ENCODE measurements around the gene DIP2C. TPM values are rescaled to one million over a fixed set of nuclear protein-coding genes. Genes with fewer than 3 reads are reported as not detected.
"Not testable (repeated sequence)": the region's sequence is repeated elsewhere in the genome, so short reads cannot be mapped to it uniquely, and the experiment has no call there.

Gene DIP2C
- total RNA-seq, 1 donor from 2014 or later: 41.6 TPM

GRCh38 chr10:282294-283139, 407.0 kb downstream of the DIP2C start:
- FAIRE-seq: no peak
- no peak for DNase-seq (ENCODE audit: low spot score in 2 of 2)

DNA sequence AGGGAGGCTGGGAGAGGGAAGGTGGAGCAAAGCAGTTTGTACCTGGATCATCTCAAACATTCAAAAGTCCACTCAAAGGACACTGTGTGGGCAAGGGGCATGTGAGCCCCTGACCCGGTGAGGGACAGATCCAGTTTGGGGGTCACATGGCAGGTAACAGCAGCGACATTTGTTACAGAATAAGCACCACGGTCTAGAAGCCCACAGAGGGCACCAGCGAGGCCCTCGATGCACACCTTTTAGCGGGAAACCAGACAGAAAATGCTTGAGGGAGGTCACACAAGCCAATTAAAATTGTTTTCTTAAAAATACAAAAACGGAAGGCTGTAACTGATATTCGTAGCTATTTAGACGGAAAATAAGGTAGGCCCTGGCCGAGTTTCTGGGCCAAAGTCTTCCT, 409.8 kb downstream of the DIP2C start:
- DNase-seq (ENCODE audit: low spot score in 2 of 2) (no peak), FAIRE-seq (no peak)

- DNase-seq (ENCODE audit: low spot score in 2 of 2) (no peak), FAIRE-seq (no peak)
Observed at GRCh38 chr10:279232-279631, 410.2 kb downstream of the DIP2C start.

GRCh38 chr10:278707-279106, 410.8 kb downstream of the DIP2C start:
- DNase-seq (ENCODE audit: low spot score in 2 of 2): no peak
- no peak for FAIRE-seq

GRCh38 chr10:277963-278362, 411.5 kb downstream of the DIP2C start:
- DNase-seq (ENCODE audit: low spot score in 2 of 2): no peak
- FAIRE-seq: no peak

DNA sequence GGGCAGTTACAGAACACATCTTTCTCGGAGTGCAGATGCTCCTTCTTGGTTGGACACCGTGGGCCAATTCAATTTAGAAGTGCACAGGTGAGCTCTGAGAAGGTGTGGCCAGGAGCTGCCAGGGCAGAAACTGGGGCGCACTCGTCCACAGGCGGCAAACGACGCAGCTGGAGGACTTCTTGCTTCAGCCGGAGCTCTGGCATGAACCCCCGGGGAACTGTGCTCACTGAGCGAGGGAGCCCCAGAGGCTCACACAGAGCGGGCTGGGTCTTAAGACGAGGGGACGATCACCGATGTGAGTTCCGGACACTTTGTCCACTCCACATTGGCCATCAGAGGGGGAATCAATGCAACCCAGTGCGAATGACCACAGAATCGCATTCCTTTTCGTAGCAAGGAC, 413.8 kb downstream of the DIP2C start:
- DNase-seq (ENCODE audit: low spot score in 2 of 2): no peak
- no peak for FAIRE-seq

DNA sequence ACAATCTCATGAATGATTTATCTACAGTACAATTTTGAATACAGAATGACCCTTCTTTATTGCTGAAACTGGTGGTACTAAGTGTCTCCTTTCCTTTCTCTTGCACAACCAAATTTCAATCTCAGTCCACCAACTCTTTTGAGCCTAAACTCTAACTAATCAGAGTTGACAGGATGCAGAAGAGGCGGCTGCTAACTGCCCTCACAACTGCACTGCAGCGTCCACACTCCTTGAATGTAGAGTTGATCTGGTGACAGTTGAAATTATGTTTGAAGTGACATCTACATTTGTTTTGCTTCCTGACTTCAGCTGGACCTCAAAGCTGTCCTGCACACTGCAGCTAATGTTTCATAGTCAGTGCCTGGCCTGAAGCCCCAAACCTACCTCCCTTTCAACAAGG, 414.6 kb downstream of the DIP2C start:
- FAIRE-seq: no peak
- DNase-seq (ENCODE audit: low spot score in 2 of 2): no peak

GRCh38 chr10:273088-273487, 416.4 kb downstream of the DIP2C start:
- DNase-seq (ENCODE audit: low spot score in 2 of 2) (no peak), FAIRE-seq (no peak)

DNA sequence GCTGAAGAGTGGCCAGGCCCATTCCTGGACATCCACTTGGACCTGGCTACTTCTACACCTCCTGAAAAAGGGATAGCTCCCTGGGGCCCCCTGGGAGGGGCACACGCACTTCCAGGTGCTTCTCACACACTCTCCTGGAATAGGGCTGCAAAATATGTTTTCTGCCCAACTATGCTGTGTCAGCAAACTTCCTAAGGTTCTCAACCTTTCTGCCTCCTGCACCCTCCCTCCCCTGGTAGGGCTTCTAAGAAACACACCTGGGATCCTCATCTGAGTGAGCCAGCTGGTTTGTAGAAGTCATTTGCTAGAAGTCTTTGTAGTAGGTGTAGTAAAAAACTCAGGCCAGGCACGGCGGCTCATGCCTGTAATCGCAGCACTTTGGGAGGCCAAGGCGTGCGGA, 417.7 kb downstream of the DIP2C start:
- FAIRE-seq (no peak), DNase-seq (ENCODE audit: low spot score in 2 of 2) (no peak)

DNA sequence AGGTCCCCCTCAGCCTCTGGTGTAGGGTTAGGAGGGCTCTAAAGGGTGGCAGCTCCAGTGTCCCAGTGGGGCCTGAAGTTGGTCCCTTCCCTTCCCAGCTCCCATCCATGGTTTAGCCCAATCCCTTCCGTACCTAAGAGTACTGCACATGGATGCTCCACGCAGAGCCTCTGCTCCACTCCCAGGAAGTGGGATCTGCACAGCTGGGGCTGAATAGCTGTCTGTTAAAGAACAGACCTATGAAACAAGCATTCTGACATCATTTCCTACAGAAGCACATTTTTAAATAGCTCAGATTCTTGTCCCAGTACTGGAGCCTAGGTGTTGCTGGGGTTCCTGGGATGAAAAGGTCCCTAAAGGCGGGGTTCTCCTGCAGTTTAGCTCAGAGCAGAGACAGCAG, 418.3 kb downstream of the DIP2C start:
- DNase-seq (ENCODE audit: low spot score in 2 of 2) (no peak), FAIRE-seq (no peak)

DNA sequence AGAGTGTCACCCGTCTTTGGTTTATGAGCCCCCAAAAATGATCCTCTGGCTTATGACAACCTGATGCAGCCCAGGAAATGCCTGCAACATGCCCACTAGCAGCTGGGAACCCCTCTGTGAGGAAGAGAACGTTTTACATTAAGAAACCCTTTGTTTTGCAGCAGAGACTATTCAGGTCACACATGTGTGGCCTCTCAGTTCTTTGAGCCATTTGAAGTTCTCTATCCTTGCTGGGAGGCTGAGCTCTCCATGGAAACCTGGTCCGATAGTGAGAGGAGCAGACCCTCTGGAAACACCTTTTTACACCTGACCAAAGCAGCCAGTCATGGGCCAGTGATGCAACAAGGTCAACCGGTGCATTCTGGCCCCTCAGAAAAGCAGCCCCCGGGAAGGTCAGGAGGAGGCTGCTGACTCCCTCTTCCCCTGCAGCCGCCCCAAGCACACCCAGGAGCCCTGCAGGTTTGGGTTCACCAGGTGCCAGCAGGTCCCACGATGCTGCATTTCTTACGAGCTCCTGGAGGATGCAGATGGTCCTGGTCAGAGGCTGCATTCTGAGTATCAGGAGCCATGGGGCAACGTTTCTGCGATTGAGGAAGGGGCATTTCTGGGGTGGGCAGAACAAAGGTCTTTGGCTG, 419.9 kb downstream of the DIP2C start:
- FAIRE-seq: no peak
- no peak for DNase-seq (ENCODE audit: low spot score in 2 of 2)

DNA sequence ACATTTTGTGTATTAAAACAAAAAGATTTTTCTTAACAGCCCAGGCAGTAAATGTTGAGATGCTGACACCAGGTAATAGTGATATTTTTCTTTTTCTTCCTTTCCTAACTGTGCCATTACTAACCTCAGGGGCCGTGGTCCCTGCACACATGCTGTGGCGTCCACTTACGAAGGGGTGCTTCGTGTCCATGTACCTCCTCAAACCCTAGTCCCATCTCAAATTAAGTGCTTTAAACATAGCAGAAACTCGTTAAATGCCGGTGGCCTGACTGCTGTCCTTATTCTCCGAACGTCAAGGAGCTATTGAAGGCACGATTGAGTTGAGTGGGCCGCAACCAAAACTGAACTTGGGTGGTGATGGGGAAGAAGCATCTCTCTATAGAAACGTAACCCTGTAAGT, 421.8 kb downstream of the DIP2C start:
- DNase-seq (ENCODE audit: low spot score in 2 of 2) (no peak), FAIRE-seq (no peak)

- no peak for FAIRE-seq
- DNase-seq (ENCODE audit: low spot score in 2 of 2): no peak
Observed at GRCh38 chr10:266974-267425, 422.5 kb downstream of the DIP2C start.

- not testable (repeated sequence) for FAIRE-seq; DNase-seq (ENCODE audit: low spot score in 2 of 2)
Observed at GRCh38 chr10:265816-266588, 423.5 kb downstream of the DIP2C start.

DNA sequence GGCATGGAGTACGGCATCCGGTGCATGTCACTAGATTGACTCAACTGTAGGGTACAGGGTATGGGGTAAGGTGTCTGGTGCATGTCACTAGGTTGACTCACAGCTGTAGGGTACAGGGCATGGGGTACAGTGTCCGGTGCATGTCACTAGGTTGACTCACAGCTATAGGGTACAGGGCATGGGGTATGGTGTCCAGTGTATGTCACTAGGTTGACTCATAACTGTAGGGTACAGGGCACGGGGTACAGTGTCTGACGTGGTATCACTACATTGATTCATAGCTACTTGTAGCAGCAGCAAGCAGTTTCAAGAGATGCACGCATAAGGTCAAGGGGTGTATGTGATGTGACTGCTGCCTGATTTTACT, 424.4 kb downstream of the DIP2C start:
- not testable (repeated sequence) for FAIRE-seq

DNA sequence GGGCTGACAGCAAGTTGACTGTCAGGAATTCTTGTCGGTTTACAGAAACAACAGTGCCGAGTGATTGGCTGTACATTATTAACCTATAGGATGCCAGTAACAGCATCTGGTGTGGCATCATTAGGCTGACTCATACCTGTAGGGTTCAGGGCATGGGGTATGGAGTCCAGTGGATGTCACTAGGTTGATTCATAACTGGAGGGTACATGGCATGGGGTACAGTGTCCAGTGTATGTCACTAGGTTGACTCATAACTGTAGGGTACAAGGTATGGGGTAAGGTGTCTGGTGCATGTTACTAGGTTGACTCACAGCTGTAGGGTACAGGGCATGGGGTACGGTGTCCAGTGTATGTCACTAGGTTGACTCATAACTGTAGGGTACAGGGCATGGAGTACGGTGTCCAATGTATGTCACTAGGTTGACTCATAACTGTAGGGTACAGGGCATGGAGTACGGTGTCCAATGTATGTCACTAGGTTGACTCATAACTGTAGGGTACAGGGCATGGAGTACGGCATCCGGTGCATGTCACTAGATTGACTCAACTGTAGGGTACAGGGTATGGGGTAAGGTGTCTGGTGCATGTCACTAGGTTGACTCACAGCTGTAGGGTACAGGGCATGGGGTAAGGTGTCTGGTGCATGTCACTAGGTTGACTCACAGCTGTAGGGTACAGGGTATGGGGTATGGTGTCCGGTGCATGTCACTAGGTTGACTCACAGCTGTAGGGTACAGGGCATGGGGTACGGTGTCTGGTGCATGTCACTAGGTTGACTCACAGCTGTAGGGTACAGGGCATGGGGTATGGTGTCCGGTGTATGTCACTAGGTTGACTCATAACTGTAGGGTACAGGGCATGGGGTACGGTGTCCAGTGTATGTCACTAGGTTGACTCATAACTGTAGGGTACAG, 425.1 kb downstream of the DIP2C start:
- DNase-seq (ENCODE audit: low spot score in 2 of 2); FAIRE-seq: not testable (repeated sequence)

More for the DNA sequence above, 424.4 kb downstream of the DIP2C start:
- not testable (repeated sequence) for DNase-seq (ENCODE audit: low spot score in 2 of 2)

GRCh38 chr10:260819-261429, 428.5 kb downstream of the DIP2C start:
- no peak for FAIRE-seq
- no peak for DNase-seq (ENCODE audit: low spot score in 2 of 2)

DNA sequence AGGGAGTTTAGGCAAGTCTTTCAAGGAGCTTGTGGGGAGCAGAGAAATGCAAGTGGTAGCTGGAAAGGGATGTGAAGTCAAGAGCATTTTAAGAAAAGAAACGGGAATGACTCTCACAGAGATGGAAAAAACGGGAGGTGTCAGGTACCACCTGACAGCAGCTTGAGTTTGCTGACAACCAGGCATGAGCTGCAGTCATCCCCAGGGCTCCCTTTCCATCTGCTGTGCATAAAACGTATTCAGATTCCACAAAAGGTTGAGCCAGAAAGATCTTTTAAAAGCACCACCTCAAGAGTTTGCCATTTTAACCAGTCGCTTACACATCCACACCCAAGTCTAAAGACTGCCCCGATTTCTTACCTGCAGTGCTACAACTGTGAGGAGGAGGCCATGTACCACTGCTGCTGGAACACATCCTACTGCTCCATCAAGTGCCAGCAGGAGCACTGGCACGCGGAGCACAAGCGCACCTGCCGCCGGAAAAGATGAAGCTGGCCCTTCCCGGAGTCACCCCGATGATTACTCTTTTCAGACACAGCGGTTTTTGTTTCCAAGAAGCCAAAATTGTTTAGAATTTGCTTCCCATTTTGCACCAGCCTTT, 437.4 kb downstream of the DIP2C start:
- FAIRE-seq: no peak
- DNase-seq (ENCODE audit: low spot score in 2 of 2): no peak

- FAIRE-seq (no peak), DNase-seq (ENCODE audit: low spot score in 2 of 2) (no peak)
Observed at GRCh38 chr10:248307-248706, 441.2 kb downstream of the DIP2C start.
